Activated CD8-positive, alpha-beta memory T cell treated with anti-CD3 and anti-CD28 coated beads for 24 hours (primary cell): ENCODE data around the gene GPRC5D.

Source experiments
- DNase-seq: peaks from one replicate; pipeline ENCODE4 v3.0.0-alpha.2; 2020

Gene GPRC5D

DNA sequence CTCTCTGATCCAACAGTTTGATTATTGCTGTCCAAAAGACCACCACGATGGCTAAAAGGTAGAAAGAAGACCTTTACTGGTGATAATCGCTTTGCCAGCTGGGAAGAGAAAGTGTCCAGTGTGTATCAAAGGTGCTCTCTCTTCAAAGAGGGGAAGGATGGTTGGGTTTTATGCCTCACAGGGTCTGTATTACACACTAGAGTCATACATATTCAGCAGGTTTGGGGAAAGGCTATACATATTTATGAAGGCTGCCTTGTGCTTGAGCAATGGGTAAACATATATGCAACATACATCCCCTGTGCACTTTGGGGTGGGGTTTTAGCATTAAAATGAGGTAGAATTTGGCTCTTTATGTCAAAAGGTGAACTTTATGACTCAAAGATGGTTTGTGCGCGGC lies 18.2 kb downstream of the GPRC5D start:
- DNase-seq = peak; percentile 24

DNA sequence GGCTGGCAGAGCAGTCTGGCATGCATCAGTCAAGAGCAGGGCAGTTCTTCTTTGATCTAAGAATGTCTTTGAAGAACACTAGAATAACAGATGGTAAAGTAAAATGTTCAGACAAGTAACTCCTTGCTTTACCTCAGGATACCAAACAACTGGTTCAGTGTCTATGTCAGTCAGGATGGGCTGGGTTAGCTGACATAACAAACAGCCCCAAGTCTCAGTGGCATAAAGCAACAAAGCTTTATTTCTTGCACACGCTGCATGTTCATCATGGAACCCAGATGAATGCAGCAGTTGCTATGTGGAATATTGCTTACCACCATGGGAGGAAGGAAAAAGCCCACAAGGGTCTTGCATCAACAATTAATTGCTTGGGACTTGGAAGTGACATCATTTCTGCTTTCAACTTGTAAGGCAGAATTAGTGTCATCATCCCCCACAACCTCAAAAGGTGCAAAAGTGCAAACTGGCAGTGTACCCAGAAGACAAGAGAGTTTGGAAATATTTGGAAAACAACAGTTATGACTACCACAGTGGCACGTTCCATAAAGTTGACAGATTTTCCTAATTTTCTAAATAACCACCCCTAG lies 21.2 kb downstream of the GPRC5D start:
- no peak for DNase-seq

DNA sequence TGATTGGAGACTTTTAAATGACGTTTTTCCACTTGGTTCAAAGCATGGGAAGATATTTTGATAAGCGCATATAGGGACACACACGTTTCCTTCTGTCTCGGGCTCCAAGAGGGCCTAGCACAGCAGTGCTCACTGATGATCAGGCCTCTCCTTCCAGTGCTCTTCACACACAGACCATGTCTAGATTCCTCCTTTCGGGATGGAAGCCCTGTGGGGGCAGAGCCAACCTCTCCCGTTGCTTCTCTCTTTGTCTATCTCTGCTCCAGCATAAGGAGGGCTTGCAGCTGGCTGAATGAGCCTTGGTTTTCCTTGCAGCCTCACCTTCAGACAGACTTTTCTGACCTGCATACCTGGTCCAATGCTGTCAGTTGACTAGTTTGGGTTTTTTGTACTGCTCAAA lies 22.3 kb downstream of the GPRC5D start:
- no peak for DNase-seq

DNA sequence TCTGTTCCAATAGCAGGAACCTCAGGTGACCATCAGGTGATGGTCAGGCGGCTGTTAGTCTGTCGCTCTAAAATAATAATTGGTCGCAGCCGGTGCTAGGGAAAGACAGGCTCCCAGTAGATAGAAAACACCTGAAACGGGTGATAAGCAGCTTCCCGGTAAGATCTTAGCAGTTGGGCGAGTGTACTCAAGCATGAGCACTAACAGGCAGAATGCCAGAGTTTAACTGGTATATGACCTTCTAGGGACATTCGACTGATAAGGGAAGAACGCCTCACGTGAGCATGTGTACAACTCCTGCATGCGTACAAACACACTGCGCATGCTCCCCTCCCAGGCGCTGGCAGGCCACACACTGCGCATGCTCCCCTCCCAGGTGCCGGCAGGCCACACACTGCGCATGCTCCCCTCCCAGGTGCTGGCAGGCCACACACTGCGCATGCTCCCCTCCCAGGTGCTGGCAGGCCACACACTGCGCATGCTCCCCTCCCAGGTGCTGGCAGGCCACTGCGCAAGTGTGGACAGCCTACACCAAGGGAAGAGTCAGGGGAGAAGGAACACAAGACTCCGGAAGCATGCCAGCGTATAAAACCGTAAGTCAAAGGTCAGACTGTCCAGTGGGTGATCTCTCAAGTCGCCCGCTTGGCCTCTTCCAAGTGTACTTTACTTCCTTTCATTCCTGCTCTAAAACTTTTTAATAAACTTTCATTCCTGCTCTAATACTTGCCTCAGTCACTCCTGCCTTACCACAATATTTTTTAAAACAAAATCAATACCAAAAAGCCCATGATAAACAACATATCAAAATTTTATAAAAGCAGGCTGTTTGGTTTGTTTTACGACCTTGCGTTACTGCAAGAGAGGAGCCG lies 24.5 kb downstream of the GPRC5D start:
- DNase-seq = no peak

DNA sequence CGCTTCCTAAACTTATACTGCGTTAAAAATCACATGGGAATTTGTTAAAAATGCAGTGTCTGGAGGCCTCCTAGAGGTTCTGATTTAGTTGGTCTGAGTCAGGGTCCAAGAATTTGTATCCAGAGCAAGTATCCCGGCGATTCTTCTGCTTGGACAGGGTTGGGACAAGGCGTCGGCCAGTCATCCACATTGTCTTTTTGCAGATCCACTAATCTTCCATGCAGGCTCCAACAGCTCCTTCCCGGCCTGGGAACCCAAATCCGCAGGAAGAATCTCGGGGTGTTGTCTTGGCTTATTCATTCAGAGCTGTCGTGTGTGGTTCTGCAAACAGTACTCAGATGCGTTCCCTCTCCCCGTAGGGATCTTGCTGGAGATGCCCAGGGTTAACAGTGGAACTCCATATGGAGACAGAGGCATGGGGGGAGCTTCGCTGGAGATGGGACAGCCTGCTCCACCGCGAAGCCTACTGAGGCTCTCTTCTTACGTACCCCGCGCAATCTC lies 25.3 kb downstream of the GPRC5D start:
- no peak for DNase-seq

DNA sequence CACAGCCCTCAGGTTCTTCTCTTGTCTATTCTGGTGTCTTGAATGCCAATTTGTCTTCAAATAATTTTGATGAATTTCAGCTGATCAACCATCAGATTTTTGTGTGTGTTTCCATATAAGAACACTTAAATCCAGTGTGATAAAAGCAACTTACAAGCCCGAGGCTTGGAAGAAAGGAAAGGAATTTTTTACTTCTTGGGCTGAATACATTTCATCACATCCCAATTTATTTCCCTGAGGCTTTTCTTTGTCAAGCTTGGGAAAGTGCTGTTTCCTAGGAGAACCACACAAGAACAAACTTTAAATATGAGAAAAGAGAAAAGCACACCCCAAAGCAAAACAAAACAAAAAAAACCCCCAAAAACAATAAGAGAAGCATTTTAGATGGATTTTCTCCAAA lies 26.6 kb downstream of the GPRC5D start:
- no peak for DNase-seq

DNA sequence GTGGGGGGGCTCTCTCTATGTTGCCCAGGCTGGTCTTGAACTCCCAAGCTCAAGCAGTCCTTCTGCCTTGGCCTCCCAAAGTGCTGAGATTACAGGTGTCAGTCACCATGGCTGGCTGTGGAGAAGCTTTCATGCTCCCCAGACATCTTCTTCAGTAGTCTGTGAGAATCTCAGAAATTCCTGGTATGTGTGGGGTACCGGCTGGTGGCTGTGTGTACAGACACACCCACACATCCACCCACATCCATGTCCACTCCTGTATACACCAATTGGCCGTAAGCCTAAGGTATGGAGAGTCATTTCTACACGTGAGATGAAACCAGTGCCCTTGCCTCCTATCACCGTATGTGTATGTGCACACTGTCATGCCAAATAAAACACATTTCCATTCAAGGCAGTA lies 27.8 kb downstream of the GPRC5D start:
- no peak for DNase-seq

DNA sequence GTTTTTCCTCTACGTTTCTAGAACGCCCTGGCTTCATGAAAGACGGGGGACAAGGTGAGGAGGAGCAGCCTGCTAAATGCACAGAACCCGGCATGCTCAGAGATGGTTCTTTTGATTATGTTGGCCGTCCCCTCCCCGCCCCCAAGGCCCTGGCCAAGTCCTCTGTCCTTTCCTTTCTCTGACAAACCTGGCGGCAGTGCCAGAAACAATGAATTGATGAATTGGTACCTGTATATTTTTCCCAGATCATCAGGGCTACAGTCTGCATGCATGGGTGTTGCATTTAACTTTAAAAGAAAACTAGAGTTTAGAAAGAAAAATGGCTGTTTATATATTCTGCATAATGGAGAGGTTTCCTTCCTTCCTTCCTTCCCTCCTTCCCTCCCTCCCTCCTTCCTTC lies 29.0 kb downstream of the GPRC5D start:
- DNase-seq = no peak

DNA sequence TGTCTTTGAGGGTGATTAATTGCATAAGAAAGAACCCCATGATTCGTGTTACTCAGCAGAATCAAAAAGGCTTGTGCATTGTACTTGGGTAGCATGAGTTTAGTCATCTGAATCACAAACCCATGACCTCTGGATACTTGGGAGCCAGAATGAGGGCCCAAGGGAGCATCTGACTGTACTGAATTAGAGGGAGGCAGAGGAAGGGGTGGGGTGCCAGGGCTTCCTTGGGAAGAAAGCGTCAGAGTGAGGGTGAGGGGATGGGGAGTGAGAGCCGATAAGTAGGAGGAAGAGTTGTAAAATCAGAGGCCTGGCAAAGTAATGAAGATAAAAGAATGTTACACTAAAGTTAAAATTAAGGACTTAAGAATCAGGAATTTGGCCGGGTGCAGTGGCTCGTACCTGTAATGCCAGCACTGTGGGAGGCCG lies 29.8 kb downstream of the GPRC5D start:
- no peak for DNase-seq

DNA sequence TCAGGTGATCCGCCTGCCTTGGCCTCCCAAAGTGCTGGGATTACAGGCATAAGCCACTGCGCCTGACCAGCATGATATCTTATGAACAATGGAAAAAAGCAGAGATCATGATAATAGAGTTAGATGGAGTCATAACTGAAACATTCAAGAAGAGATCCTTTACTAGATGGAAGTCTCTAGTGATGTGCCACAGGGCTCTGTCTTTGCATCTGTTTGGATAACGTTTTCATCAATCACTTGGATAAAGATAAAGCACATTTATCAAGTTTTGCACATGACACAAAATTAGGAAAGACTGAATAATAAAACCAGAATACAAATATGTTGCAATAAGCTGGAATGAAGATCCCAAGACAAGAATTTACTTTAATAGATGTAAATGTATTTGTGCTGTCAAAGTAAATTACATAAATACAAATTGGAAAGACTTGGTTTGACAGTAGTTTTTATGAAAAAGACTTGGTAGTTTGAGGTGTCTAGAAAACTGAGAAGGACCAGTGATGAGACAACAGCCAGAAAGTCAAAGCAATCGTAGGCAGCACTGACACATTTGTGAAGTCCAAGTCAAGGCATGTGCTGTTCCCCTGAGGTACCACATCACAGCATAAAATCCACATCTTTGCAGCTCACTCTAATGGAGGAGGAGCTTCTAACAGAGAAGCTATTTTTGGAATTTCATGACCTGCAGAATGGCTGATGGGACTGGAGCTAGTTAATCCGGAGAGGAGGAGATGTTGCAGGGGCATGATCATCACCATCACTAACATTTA lies 32.1 kb downstream of the GPRC5D start:
- DNase-seq = no peak

DNA sequence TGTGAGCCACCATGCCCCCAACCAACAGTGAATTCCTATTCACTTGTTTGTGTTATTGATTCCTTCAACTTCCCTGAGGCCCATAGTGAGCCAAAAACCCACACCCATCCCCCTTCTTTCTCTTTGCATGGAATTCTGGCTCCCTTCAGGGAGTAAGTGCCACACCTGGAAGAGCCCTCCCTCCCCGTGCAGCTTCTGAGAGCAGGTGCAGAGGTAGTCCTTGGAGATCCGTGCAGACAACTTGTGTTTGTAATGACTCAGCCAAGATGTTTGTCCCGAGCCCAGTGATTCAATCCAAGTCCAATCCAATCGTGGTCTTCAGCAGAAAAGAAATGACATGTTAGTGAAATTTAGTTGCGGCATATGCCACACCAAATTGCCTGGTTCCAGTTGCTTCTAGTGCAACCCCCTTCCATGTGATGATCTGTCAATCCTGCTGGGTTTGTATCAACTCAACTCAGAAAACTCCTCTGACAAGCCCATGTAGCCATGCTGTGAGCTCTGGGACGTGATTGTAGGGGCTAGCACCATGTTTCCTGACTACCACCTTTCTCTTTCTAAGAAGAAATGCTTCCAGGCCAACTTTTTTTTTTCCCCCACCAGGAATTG lies 33.1 kb downstream of the GPRC5D start:
- DNase-seq = no peak

DNA sequence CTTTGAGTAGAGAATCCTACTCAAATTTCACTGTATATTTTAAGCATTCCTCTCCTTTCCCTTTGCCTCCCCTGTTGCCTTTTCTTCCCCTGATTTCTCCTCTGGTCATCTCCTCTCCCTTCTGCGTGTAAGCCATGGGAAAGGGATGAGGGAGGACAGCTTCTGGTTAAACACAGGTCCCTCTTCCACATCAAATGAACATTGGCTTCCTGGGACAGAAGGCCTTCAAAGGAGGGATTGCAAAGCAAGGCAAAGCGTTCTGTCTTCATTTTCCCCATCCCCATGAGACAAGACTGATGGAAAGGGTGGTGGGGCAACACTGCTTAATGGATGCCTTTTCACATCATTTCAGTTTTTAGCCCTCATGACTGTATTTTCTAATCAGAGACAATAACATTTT lies 34.5 kb downstream of the GPRC5D start:
- no peak for DNase-seq

DNA sequence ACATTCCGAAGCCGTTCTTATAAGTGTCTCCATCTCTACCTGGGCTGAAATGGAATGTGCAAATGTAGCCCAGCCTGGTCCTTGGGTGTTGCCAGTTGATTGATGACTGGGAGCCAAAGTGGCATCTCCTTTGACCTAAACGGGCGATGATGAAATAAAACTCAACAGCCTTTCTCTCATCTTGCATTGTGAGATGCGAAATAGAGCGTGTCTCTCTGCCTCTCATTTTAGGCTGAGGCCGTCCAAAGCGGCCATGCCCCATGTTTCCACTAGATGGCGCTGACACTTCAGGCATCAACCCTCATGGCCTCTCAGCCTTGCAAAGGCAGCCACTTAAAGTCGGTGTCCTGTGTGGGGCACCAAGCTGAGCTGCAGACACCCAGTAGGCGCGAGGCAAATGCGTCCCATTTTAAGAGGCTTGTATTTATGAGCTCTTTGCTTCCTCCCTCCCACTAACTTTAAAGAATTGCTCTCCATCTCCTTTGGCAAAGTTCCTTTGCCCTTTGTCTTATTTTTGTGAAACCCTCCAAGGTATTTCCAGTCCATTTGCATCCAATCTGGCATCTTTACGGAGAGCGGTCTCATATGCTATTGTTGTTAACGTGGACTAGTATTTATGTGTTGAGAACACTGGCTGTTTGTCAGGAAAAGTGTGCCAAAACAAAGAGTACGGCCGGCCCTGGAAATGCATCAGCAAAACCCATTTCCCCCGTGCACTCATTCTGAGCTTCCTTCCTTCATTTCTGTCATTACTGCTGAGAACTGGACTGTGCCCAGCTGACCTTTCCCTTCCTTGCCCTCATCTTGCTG lies 35.6 kb downstream of the GPRC5D start:
- peak; percentile 95 for DNase-seq

DNA sequence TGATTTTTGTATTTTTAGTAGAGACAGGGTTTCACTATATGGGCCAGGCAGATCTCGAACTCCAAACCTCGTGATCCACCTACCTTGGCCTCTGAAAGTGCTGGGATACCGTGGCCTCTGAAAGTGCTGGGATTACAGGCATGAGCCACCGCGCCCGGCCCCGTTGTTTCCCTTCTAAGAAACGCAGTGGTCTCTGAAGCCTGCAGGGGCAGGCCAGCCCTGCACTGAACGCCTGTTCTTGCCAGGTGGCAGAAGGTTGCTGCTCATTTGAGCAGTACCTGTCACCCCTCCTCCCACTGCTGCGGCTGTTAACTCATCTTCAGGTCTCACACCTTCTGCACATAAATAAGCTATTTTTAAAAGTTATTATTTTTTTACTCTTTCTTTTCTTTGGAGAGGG lies 36.3 kb downstream of the GPRC5D start:
- DNase-seq = no peak

DNA sequence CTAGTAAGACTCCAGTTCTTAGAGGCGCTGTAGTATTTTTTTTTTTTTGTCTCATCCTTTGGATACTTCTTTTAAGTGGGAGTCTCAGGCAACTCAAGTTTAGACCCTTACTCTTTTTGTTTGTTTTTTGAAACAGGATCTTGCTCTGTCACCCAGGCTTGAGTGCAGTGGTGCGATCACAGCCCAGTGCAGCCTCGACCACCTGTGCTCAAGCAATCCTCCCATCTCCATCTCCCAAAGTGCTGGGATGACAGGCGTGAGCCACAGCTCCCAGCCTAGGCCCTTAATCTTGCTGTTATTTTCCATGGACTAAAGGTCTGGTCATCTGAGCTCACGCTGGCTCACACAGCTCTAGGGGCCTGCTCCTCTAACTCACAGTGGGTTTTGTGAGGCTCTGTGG lies 39.3 kb downstream of the GPRC5D start:
- no peak for DNase-seq

DNA sequence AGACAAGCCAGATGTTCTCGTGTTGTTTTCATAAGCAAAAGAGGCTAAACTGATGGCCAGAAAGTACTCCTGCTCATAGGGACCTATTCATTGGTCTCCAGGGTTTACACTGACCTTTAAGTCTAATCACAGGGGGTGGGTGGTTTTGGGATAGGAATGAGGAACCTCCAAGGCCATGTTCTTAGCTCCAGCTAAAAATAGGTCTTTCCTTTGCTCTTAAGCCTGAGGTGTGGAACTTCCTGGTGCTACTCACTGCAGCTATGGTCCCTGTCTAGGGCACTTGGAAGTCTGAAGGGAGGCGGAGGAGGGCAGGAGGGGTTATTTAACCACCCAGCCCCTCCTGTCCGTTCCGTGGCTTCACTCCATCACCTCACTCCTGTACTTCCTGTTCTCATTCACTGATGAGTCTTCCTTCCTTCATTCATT lies 42.0 kb downstream of the GPRC5D start:
- DNase-seq = no peak

DNA sequence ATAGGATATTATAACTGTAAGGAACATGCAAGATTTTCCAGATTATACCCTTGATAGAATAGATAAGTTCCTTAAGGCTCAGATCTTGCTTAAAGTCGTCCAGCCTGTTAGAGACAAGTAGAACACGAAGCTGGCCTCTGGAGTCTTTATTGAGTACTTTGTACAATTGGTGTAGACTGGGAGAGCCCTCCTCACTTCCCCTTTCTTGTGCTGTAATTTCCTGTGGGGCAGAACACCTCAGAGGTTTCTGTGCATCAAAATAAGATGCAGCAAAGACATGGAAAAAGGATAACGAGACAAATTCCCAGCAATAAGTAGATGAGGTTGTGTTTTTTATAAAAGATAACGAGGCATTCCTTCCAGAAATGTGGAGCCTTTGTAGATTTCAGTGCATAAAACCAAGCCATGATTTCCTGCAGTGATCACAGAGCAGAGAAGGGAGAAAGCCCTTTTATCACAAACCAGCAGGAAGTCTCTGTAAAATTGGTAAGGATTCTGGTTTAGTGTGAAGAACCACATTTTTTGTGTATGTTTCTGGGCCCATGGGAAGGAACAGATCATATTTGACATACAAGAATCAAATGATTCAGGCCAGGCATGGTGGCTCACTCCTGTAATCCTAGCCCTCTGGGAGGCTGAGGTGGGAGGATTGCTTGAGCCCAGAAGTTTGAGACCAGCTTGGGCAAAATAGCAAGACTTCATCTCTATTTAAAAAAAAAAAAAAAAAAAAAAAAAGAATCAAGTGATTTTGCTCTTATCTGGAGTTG lies 42.6 kb downstream of the GPRC5D start:
- no peak for DNase-seq

DNA sequence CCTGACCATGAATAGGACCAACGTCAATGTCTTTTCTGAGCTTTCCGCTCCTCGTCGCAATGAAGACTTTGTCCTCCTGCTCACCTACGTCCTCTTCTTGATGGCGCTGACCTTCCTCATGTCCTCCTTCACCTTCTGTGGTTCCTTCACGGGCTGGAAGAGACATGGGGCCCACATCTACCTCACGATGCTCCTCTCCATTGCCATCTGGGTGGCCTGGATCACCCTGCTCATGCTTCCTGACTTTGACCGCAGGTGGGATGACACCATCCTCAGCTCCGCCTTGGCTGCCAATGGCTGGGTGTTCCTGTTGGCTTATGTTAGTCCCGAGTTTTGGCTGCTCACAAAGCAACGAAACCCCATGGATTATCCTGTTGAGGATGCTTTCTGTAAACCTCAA lies 43.3 kb downstream of the GPRC5D start:
- no peak for DNase-seq

DNA sequence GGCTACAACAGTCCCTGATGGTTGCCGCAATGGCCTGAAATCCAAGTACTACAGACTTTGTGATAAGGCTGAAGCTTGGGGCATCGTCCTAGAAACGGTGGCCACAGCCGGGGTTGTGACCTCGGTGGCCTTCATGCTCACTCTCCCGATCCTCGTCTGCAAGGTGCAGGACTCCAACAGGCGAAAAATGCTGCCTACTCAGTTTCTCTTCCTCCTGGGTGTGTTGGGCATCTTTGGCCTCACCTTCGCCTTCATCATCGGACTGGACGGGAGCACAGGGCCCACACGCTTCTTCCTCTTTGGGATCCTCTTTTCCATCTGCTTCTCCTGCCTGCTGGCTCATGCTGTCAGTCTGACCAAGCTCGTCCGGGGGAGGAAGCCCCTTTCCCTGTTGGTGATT lies 43.7 kb downstream of the GPRC5D start:
- no peak for DNase-seq

DNA sequence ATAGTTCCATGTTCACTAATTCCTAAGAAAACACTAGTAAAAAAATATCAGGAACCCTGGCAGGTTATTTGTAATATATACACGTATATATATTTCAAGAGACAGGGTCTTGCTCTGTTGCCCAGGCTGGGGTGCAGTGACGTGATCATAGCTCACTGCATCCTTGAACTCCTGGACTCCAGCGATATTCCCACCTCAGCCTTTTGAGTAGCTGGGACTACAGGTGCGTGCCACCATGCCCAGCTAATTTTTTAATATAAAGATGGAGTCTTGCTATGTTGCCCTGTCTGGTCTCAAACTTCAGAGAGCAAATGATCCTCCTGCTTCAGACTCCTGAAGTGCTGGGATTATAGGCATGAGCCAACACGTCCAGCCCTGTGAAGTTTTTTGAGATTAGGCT lies 44.4 kb downstream of the GPRC5D start:
- DNase-seq = no peak
